Fibroblast of skin of left biceps (primary cell): ENCODE measurements around the gene SLC7A7.
"Not testable (repeated sequence)": the region's sequence is repeated elsewhere in the genome, so short reads cannot be mapped to it uniquely, and the experiment has no call there.

Experiments
- DNase-seq, 2 experiments: peaks; one replicate each; pipeline ENCODE4 v3.0.0-alpha.2; 2013; ENCODE audit warnings: low read depth in 2 of 2

Gene SLC7A7

GRCh38 chr14:22814941-22815713 is at the start of gene SLC7A7:
TSS of gene SLC7A7 (minus strand) at chr14:22815435. CDS start at chr14:22813398, 2,037 bp downstream.
- DNase-seq = no peak

GRCh38 chr14:22864979-22865378 is 49.7 kb upstream of the SLC7A7 start:
- DNase-seq = no peak

DNA sequence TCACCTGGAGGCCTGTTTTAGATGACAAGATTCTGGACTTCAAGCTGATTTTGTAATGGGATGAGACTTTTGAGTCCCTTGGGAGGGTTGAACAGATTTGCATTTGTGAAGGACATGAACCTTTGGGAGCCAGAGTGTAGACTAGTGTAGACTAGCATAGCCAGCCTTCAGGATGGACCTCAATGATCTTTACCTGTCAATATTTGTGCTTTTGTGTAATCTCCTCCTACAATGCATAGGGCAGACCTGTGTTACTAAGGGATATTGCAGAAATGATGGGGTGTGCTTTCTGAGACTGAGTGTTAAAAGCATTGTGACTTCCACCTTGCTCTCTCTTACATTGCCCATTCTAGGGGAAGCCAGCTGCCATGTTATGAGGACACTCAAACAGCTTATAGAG is 46.4 kb upstream of the SLC7A7 start:
- no peak for DNase-seq

GRCh38 chr14:22860377-22860776 is 45.1 kb upstream of the SLC7A7 start:
- DNase-seq = not testable (repeated sequence)

GRCh38 chr14:22856428-22856827 is 41.2 kb upstream of the SLC7A7 start:
- no peak for DNase-seq

- no peak for DNase-seq
These were observed 39.9 kb upstream of the SLC7A7 start for GRCh38 chr14:22854963-22855724.

GRCh38 chr14:22854296-22854695 is 39.1 kb upstream of the SLC7A7 start:
- DNase-seq = not testable (repeated sequence)

- DNase-seq = no peak
These were observed 37.9 kb upstream of the SLC7A7 start for GRCh38 chr14:22852940-22853767.

DNA sequence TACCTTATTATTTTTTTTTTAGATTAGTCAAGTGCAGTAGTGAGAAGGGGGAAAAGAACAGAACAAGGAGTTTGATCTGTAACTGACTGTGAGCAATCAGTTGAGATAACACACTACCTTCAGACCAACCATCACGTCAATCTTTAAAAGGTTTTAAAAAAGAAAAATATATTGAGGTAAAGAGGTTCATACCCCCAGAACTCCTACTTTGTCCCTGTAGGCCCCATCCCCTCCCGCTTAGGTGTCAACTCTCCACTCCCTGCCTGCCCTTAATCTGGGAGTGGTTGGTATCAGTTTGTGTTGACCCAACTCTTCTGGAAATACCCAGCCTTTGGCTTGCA is 37.3 kb upstream of the SLC7A7 start:
- no peak for DNase-seq

- not testable (repeated sequence) for DNase-seq
These were observed 36.9 kb upstream of the SLC7A7 start for GRCh38 chr14:22852178-22852577.

DNA sequence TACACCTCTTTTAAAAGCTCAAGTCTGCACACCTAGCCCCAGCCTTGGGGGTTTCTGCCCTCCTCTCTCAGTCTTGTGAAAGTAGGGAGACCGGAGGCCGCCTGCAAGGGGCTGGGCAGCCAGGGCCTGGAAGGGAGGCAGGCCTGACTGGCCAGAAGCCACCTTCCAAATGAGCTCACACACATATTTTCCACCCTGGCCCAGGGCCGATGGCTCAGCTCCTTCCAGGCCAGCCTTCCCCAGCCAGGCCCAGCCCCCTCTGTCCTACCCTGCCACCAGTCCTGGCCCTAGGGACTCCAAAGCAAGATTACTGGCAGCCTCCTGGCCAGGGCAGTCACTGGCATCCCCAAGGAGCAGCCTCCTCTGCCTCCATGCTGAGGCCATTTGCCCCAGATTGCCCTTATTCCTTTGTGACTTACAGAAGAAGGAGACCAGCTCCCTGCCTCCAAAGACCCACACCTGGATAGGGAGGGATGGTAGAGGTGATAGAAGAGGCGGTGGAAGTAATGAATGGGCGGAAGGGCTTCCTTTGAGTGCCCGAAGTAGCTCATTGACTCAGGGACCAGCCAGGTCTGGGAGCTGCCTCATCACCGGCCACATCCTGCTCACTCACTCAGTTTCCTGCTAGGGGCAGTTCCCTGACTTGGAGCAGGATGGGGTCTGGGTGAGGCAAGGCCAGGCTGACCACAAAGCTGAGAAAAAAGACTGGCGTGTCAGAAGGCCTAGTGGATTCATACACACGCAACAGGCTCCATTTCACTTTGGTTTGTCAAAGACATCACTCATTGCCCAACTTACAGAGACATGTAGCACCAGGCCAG is 35.9 kb upstream of the SLC7A7 start:
- DNase-seq = peak in 1 of 2 experiments; percentile 55

- DNase-seq = no peak
These were observed 34.1 kb upstream of the SLC7A7 start for GRCh38 chr14:22849212-22849819.

DNA sequence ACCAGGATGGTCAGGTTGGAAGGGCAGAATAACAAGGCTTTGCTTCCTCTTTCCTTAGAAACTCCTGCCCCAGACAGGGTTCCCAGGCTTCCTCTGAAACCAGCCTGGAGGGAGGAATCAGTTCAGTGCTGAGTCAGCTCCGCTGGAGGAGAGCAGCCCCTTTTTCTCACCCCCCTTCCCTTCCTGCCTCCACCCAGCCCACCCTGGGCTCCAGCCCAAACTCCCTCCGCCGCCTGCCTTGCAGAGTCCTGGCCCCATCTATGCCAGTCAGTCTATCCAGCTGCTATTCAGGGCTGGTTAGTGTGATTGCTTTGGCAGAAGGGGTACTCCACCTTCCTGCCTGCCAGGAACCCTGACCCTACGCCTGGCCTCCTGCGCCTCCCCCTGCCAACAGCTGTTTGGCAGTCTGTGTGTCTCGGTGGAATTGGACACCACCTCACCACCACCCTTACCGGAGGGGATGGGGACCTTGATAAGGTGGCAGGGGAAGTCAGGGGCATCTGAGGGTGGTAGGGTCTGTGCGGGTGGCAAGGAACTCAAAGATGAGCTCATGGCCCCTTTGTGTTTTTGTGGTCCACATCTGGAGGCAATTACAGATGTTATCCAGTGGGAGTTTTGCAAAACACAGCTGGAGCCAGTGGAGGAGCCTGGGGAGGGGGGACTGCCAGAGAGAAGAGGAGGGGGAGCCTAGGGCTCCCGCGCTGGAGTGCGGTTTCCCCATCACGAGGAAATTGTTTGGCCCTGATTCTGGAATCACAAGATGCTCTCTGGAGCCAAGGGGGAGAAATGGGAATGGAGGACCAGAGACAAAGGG is 33.3 kb upstream of the SLC7A7 start:
- DNase-seq = peak; percentile 87 to 88

GRCh38 chr14:22847661-22848341 is 32.6 kb upstream of the SLC7A7 start:
- DNase-seq = no peak

DNA sequence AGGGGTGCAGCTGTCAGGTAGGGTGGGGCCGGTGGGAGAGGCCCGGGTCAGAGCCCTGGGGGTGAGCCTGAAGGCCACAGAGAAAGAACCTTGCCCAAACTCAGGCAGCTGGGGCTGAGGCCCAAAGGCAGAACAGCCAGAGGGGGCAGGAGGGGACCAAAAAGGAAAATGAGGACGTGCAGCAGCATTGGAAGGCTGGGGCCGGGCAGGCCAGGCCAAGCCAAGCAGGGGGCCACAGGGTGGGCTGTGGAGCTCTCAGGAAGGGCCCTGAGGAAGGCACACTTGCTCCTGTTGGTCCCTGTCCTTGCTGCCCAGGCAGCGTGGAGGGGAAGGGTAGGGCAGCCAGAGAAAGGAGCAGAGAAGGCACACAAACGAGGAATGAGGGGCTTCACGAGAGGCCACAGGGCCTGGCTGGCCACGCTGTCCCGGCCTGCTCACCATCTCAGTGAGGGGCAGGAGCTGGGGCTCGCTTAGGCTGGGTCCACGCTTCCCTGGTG is 31.6 kb upstream of the SLC7A7 start:
- DNase-seq = no peak

DNA sequence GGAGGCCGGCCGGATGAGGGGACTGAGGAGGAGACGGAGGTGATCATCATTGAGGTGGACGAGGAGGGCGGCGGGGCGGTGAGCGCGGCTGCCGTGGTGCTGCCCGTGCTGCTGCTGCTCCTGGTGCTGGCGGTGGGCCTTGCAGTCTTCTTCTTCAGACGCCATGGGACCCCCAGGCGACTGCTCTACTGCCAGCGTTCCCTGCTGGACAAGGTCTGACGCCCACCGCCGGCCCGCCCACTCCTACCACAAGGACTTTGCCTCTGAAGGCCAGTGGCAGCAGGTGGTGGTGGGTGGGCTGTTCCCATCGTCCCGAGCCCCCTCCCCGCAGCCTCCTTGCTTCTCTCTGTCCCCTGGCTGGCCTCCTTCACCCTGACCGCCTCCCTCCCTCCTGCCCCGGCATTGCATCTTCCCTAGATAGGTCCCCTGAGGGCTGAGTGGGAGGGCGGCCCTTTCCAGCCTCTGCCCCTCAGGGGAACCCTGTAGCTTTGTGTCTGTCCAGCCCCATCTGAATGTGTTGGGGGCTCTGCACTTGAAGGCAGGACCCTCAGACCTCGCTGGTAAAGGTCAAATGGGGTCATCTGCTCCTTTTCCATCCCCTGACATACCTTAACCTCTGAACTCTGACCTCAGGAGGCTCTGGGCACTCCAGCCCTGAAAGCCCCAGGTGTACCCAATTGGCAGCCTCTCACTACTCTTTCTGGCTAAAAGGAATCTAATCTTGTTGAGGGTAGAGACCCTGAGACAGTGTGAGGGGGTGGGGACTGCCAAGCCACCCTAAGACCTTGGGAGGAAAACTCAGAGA is 30.8 kb upstream of the SLC7A7 start:
- DNase-seq = no peak

DNA sequence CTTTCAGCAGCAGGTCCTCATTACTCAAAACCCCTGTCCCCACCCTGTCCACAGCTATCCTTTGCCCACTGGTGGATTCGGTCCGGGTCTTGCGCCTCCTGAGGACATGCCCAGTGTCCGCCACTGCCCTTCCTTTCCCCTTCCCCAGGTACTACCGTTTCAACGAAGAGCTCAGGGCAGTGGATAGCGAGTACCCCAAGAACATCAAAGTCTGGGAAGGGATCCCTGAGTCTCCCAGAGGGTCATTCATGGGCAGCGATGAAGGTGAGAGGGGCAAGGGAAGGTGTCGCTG is 29.8 kb upstream of the SLC7A7 start:
- DNase-seq = no peak

DNA sequence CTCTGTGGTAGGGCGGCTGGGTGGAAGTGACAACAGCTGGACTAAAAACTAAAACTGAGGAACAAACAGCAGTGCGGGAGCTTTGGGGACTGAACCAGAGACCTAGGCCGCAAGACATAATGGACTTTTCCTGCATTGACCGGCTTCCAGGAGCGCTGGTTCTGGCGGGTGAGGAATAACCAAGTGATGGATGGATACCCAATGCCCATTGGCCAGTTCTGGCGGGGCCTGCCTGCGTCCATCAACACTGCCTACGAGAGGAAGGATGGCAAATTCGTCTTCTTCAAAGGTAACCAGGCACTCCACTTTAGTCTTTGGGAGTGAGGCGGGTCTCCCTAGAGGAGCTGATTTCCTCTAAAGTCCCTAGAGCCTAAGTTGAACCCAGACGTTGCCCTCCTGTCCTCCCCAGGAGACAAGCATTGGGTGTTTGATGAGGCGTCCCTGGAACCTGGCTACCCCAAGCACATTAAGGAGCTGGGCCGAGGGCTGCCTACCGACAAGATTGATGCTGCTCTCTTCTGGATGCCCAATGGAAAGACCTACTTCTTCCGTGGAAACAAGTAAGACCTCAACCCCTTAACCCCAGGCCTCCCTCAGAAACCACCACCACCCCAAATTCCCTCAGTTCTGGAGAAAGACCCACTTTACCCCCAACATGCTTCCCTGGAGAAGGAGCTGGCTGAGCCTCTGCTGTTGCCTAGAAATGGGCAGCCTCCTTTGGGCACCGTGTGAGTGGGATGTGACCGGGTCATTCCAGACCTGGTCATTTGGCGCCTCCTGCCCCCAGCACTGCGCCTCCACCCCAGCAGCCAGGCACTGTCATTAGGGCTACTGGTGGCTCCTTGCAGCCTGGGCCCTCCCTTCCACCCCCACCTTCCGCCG is 29.2 kb upstream of the SLC7A7 start:
- DNase-seq = no peak
